HFFc6 (cell line): ENCODE results near the gene LAMA1. TPM values are rescaled to one million over a fixed set of nuclear protein-coding genes. Genes with fewer than 3 reads are reported as not detected.

ENCODE experiments used
- DNase-seq: peaks from one replicate; pipeline ENCODE4 v3.0.0-alpha.2; 2018
- H3K27ac Mint-ChIP-seq: 2 replicates; pipeline ENCODE4 v1.8.0; 2020; ENCODE audit warnings: mild to moderate bottlenecking, mixed read lengths
- H3K27me3 Mint-ChIP-seq: 2 replicates; pipeline ENCODE4 v1.8.0; 2021; ENCODE audit warnings: mild to moderate bottlenecking, moderate library complexity, mixed read lengths; ENCODE audit not compliant: insufficient read depth
- H3K36me3 Mint-ChIP-seq: 2 replicates; pipeline ENCODE4 v1.8.0; 2021; ENCODE audit warnings: low read depth, mixed read lengths
- H3K4me1 Mint-ChIP-seq: 2 replicates; pipeline ENCODE4 v1.8.0; 2020; ENCODE audit warnings: low read depth, mixed read lengths
- H3K4me3 Mint-ChIP-seq: 2 replicates; pipeline ENCODE4 v1.8.0; 2020; ENCODE audit warnings: mild to moderate bottlenecking, moderate library complexity, mixed read lengths
- H3K9me3 Mint-ChIP-seq: 2 replicates; pipeline ENCODE4 v1.8.0; 2020; ENCODE audit warnings: mild to moderate bottlenecking, mixed read lengths
- total RNA-seq, 6 experiments: library from RNA; stranded (reverse); fragmentation: NEBNext Ultra II Directional; extraction: Animal tissue kit (Norgen Biotek cat#: 25700); gene quantifications; 2 replicates in 1 of 6; 3 replicates in 5 of 6; pipeline ENCODE4 v1.2.3, GENCODE V29; 2021
- TF ChIP-seq, protein P1 (sequence below): fragments of 200-600 bp; sonication (generic); IDR thresholded peaks from 2 replicates; pipeline ENCODE4 v1.5.0; 2021; ENCODE audit warnings: antibody characterized with exemption, mild to moderate bottlenecking

Gene LAMA1
- total RNA-seq, 6 experiments from 2014 or later: 0.12 to 1.5 (median 0.16) TPM

- no peaks in the 10 kb centered on the region for H3K36me3 Mint-ChIP-seq
- TF ChIP-seq, protein P1, sequence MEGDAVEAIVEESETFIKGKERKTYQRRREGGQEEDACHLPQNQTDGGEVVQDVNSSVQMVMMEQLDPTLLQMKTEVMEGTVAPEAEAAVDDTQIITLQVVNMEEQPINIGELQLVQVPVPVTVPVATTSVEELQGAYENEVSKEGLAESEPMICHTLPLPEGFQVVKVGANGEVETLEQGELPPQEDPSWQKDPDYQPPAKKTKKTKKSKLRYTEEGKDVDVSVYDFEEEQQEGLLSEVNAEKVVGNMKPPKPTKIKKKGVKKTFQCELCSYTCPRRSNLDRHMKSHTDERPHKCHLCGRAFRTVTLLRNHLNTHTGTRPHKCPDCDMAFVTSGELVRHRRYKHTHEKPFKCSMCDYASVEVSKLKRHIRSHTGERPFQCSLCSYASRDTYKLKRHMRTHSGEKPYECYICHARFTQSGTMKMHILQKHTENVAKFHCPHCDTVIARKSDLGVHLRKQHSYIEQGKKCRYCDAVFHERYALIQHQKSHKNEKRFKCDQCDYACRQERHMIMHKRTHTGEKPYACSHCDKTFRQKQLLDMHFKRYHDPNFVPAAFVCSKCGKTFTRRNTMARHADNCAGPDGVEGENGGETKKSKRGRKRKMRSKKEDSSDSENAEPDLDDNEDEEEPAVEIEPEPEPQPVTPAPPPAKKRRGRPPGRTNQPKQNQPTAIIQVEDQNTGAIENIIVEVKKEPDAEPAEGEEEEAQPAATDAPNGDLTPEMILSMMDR: no peak
- no peaks in the 10 kb centered on the region; the same call in 1 of the 2 replicates for H3K27me3 Mint-ChIP-seq
Measured at GRCh38 chr18:7049951-7050350, 67.6 kb downstream of the LAMA1 start.

GRCh38 chr18:7048081-7048480 lies 69.5 kb downstream of the LAMA1 start:
- no peak for DNase-seq
- peaks cover 2% of the 10 kb centered on the region for H3K9me3 Mint-ChIP-seq
- no peaks in the 10 kb centered on the region for H3K36me3 Mint-ChIP-seq
- no peak overlapping the region for H3K27ac Mint-ChIP-seq
- TF ChIP-seq, protein P1: no peak
- H3K4me1 Mint-ChIP-seq: no peaks in the 10 kb centered on the region
- no peak overlapping the region for H3K4me3 Mint-ChIP-seq
- no peaks in the 10 kb centered on the region; the same call in 1 of the 2 replicates for H3K27me3 Mint-ChIP-seq

More at GRCh38 chr18:7049951-7050350, 67.6 kb downstream of the LAMA1 start:
- H3K27ac Mint-ChIP-seq: no peak overlapping the region
- no peak overlapping the region for H3K4me3 Mint-ChIP-seq
- H3K9me3 Mint-ChIP-seq: peaks cover 4% of the 10 kb centered on the region
- no peaks in the 10 kb centered on the region for H3K4me1 Mint-ChIP-seq
- DNase-seq: no peak

DNA sequence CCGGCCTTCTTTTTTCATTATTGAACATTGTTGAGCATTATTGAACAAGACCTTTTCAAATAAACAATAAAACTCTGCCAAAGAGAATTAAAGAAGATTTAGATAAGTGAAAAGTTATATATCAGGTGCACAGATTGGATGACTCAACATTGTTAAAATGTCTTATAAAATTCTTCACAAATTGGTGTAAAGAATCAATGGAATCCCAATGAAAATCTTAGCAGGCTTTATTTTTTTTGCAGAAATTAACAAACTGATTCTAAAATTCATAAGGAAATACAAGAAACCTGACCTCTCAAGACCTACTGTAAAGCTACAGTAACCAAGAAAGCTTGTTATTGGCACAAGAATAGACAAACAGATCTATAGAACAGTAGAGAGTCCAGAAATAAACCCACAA lies 70.3 kb downstream of the LAMA1 start:
- no peak overlapping the region for H3K4me3 Mint-ChIP-seq
- TF ChIP-seq, protein P1: no peak
- H3K9me3 Mint-ChIP-seq: no peaks in the 10 kb centered on the region; the same call in 1 of the 2 replicates
- H3K27ac Mint-ChIP-seq: no peak overlapping the region
- no peaks in the 10 kb centered on the region for H3K36me3 Mint-ChIP-seq
- no peaks in the 10 kb centered on the region; the same call in 1 of the 2 replicates for H3K27me3 Mint-ChIP-seq
- H3K4me1 Mint-ChIP-seq: no peaks in the 10 kb centered on the region
- no peak for DNase-seq

GRCh38 chr18:7038330-7038851 lies 79.2 kb downstream of the LAMA1 start:
- peaks cover 9% of the 10 kb centered on the region for H3K9me3 Mint-ChIP-seq
- peaks cover 14% of the 10 kb centered on the region; the same call in 1 of the 2 replicates for H3K4me1 Mint-ChIP-seq
- peaks cover 3% of the 10 kb centered on the region for H3K27me3 Mint-ChIP-seq
- peaks cover 4% of the 10 kb centered on the region; the same call in 1 of the 2 replicates for H3K36me3 Mint-ChIP-seq
- H3K4me3 Mint-ChIP-seq: peak overlapping the region; percentile 72
- peak; percentile 92 for DNase-seq
- TF ChIP-seq, protein P1: peak; percentile 76
- peak overlapping the region; percentile 95 for H3K27ac Mint-ChIP-seq

DNA sequence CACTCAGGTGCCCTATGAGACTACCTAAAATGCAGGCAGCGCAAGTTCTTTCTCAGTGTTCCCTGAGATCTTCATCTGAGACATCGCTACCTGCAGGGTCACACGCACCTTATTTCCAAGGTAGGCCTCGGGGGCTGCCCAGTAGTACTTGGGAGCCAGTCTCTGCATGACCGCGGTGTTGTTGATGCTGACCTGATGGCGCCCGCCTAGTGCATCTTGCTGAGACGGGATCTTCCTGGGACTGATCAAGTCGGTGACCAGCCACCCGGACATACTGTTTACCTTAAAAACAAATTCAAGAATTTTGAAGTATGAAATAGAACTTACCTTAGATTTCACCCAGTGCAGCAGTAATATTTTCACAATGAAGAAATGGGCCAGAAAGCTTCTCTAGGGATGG lies 80.1 kb downstream of the LAMA1 start:
- peaks cover 3% of the 10 kb centered on the region for H3K27me3 Mint-ChIP-seq
- peaks cover 9% of the 10 kb centered on the region for H3K9me3 Mint-ChIP-seq
- H3K27ac Mint-ChIP-seq: peak overlapping the region; percentile 95; the same call in 1 of the 2 replicates
- DNase-seq: no peak
- peaks cover 4% of the 10 kb centered on the region; the same call in 1 of the 2 replicates for H3K36me3 Mint-ChIP-seq
- peaks cover 14% of the 10 kb centered on the region; the same call in 1 of the 2 replicates for H3K4me1 Mint-ChIP-seq
- TF ChIP-seq, protein P1: no peak
- no peak overlapping the region for H3K4me3 Mint-ChIP-seq
